Dedifferentiated amniotic fluid mesenchymal stem cell (primary cell): ENCODE results near the gene CCDC85B.
"Not testable (repeated sequence)": the region's sequence is repeated elsewhere in the genome, so short reads cannot be mapped to it uniquely, and the experiment has no call there.

Experiments used
- DNase-seq: peaks from one replicate; pipeline ENCODE4 v3.0.0-alpha.2; 2016; ENCODE audit errors: extremely low spot score

Gene CCDC85B

DNA sequence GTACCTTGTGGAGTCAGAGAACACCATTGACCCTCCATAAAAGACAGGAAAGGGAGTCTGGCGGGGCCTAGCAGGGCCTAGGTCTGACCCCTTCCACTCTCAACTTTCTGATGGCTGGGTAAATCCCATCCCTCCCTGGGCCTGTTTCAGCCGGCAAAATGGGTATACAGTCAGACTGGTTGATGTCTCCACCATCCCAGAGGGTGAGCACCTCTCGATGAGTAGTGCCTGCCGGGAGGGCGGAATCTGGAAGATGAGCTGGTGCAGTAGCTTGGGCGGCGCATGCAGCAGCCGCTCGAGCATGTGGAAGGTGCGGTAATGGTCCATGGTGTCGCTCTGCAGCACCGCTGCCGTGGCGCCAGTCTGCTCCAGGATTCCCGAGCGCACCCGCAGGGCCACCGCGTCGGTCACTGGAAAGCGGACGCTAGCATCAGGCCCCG is 2.7 kb upstream of the CCDC85B start:
- no peak for DNase-seq

DNA sequence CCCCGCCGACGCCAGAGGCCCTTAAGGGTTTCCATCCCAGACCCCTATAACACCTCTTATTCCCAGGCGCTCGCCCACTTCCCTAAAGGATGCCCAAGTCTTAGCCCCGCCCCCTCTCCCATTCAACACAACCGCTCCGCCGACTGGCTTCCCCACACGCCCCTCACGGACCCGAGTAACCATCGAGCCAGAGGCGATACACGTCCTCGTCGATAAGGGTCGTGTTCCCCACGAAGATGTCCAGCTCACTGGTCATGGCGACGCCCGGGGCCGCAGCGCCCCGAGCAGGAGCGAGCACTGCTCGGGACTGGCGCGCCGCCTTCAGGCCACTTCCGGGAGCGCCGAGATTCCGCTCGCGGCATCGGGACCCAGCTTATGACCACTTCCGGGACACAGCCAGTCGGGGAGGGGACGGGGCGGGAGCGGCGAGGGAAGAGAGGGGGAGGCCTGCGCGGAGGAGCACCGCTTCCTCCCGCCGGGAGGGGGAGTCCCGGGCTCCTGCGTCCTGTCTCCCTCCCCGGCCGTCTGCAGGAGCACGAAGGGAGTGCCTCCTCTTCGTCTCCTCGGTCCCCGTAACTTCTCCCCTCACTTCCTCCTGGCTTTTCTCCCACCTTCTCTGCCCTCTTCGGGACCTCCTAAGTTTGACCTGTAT is 2.2 kb upstream of the CCDC85B start, which contains the start of gene FIBP:
Gene FIBP (minus strand): TSS at position 309 of the 652 bp plus-strand sequence. CDS start 53 bp downstream, at position 256.
- DNase-seq: peak; percentile 97

DNA sequence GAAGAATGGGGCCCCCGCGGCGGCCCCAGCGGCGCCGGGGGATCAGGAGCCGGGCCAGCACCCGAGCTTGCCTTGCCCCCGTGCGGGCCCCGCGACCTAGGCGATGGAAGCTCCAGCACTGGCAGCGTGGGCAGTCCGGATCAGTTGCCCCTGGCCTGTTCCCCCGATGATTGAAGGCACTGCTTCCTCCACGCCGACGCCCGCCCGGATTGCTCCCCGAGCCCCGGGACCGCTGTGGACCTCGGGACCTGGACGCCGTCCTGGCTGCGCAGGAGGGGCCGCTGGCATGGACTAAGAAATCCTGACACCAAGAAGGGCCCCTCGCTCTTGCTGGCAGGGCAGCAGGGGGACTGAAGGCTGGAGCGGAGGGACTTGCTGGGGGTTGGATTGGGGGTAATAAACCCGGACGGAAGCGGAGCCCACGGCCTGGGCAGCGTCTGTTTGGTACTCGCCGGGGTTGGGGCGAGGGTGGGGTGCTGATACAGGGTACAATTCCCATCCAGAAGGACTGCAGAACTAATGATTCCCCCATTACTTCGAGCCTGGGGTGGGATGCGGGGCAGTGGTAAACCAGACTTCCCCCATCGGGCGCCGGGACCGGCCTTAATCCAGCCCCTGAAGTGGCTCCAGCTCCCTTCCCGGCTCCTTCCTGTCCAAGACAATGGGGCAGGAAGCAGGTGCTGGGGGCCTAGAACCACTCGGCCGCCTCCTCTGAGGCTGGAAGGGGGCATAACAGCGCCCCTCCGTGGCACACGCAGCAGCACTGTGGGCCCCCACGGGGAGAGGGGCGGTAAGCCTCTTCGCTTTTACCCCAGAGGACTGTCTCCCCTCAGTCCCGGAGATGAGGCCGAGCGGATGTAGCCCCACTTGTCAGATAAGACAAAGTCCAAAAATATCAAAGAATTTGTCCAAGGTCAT is 1.0 kb downstream of the CCDC85B start:
- DNase-seq: no peak

DNA sequence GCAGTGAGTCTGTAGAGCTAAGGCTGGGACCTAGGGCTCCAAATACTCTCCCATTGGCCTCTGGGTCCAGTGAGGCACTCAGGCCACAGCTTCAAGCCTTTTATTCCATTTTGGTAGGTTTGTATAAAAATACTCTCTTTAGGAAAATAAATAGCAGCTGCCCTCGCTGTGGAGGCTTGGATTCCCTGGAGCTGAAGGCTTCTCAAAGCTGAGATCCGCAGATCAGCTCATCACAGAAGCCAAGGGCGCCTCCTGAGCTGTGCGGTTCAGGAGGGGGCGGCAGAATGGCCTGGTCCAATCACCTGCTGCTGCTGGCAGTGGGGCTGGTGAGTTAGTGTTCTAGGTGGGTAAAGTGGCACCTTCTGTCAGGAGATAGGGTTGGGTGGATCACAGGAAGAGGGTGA is 1.7 kb downstream of the CCDC85B start:
- DNase-seq: not testable (repeated sequence)

GRCh38 chr11:65892661-65893317 is 2.3 kb downstream of the CCDC85B start:
- DNase-seq: no peak

DNA sequence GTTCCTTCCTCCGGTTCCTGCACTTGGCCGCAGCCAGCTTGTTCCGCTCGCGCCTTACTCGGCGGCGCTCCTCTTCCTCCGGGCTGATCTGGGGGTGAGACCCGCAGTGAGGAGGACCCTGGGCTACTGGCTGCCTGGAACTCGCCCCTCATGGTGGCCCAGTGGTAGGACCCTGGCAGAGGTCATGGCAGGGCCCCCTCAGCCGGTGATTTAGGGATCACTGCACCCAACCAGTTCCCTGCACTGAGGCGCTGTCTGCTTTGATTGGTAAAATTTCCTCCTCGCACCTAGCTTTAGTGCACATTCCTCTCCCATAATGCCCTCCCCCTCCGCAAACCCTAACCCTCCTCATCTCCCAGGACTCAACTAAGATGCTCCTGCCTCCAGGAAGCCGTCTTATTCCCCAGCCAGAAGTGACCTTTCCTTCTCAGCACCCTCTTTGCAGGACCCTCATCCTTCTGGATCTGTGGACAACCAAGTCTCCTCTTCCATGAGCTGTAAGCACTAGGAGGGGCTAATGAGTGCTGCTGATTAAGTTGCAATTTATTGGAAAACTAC is 3.6 kb downstream of the CCDC85B start:
- DNase-seq: no peak

- DNase-seq: no peak
Observed at GRCh38 chr11:65895482-65895981, 5.1 kb downstream of the CCDC85B start.

- DNase-seq: no peak
Observed at GRCh38 chr11:65896034-65896999, 5.8 kb downstream of the CCDC85B start.

DNA sequence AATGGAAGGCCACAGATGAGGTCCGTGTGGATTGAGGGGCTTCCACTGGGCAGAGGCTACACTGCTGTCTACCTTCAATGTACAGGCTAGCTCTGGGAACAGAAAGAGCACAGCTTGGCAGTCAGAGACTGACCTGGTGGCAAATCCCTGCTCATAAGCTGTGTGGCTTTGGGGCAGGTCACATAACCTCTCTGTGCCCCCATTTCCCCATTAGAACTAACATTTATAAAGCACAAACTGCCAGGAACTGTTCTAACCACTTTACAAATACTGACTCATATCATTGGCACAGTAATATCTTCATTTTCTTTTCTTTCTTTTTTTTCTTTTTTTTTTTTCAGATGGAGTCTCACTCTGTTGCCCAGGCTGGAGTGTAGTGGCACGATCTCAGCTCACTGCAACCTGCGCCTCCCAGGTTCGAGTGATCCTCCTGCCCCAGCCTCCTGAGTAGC is 6.6 kb downstream of the CCDC85B start:
- no peak for DNase-seq

DNA sequence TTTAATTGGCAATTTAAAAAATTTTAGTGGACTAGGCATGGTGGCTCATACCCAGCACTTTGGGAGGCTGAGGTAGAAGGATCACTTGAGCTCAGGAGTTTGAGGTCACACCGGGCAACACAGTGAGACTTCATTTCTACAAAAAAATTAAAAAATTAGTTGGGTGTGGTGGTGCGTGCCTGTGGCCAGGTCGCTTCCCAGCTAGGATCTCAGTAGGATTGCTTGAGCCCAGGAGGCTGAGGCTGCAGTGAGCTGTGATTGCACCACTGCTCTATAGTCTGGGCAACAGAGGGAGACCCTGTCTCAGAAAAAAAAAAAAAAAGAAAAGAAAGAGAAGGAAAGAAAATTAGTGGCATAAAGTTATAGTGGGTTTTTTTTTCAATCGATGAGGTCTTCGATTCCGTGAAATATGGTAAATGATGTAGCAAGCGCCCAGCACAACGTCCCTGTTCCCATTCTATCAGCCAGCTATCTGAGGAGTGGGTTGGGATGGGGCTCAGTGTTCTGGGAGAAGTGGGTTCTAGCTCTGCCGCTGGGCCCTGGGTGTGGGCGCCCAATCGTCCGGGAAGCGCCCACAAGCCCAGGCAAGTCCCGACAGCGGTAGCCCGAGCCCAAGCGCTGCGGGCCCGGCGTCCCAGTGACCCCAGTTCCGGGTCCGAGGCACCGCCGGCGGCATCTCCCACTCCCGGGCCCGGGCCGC is 8.3 kb downstream of the CCDC85B start:
- no peak for DNase-seq

DNA sequence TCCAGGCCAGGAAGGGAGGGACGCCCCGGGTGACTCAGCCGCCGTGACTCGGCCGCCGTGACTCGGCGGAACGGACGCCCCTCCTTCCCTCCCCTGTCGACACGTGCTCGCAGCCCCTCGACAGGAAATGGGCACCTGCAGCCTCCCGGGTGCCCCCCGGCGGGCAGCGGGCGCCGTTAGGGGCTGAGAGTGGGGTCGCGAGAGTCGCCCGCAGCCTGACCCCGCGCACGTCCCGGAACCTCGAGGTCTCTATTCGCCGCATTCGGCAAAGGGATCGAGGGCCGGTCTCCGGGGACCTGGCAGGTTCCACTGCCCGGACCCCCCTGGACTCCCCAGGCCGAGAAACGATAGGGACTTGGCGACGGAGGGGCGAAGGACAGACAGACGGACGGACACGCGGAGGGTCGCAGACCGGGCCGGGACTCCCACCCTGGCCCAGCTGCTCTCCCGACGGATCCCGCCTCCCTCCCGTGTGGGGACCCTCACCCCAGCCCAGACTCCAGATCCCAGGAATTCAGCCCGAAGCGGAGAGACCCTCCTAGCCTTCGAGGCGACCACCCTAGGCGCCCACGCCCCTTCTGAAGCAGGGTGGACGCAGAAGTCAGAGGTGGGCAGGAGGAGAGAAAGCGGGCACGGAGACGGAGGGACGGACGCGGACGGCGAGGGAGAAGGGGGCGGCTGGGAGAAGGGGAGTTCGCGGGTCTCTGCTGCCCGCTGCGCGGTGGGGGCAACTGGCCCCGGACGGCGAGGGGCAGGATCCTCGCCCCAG is 9.1 kb downstream of the CCDC85B start:
- peak; percentile 46 for DNase-seq

DNA sequence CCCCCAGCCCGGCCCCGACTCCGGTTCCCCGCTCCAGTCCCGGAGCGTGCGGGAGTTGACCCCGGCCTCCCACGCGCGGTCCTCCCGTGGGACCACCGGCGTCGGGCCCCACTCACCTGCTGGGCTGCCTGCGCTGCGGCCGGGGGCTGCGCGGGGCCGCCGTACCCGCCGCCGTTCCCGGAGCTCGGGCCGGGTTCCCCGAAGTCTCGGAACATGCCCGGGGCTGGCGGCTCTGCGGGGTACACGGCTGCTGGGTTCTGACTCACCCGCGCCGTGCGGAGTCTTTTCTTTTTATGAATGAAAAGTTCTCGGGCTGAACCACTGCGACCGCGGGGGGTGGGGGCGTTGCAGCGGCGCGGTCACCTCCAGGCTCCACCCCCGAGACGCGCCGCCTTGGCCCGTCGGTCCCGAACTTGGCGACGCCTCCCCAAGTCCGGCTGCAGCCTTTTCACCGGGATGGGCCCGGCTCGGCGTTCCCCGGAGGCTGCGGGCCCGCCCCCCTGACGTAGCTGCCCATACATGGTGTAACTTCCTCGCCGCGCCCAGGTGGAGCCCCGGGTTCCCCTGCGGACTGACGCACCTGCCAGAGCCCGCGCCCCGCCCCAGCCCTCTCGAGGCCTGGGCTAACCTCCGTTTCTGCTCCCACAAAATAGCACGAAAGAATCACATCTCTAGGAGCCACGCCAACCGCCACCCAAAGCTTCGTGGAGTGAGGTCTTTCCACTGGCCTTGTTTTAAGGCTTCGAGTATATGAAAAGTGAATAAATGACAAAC is 9.8 kb downstream of the CCDC85B start, which contains the start of gene FOSL1:
Gene FOSL1 (minus strand): TSS at position 264 of the 774 bp plus-strand sequence. CDS start 49 bp downstream, at position 215.
- DNase-seq: peak; percentile 79

- DNase-seq: no peak
Observed at GRCh38 chr11:65900899-65901180, 10.4 kb downstream of the CCDC85B start.

- peak; percentile 66 for DNase-seq
Observed at GRCh38 chr11:65903068-65903481, 12.6 kb downstream of the CCDC85B start.

GRCh38 chr11:65903715-65904114 is 13.2 kb downstream of the CCDC85B start:
- no peak for DNase-seq

DNA sequence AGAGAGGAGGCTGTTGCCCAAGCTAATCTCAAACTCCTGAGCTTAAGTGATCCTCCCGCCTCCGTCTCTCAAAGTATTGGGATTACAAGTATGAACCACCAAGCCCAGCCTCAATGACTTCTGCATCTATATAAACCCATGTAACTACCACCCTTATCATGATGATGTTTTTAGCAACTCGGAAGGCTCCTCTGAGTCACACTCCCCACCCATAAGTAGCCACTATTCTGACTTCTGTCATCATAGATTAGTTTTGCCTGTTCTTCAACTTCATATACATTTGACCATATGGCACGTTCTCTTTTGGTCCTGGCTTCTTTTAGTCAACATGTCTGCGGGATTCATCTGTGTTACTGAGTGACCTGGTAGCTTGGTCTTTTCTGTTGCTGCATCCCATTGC is 16.1 kb downstream of the CCDC85B start:
- no peak for DNase-seq

DNA sequence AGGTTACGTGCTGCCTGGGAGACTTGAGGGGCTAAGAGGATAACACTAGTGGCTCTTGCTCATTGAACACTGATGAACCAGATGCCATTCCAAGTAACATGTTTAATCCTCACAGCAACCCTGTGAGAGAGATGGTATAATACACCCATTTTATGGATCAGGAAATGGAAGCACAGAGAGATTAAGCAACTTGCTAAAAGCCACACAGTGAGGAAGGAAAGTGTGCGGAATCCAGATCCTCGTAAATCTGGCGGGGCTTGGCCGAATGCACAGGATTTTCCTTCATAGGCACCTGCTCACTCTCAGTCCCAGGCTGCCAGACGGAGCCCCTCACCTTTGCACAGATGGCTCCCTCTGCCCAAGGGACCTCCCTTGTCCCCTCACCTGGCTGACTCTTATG is 17.4 kb downstream of the CCDC85B start:
- no peak for DNase-seq
